GM12878 (cell line): ENCODE results near the gene TOR1AIP1.

Source experiments
- NRF1 ChIP-seq: conservative IDR thresholded peaks from 2 replicates; pipeline ENCODE4 v1.6.1; 2011; ENCODE audit warnings: mild to moderate bottlenecking, low read depth, low read length, improper control_type of control experiment
- RCOR1 ChIP-seq: conservative IDR thresholded peaks from 2 replicates; pipeline ENCODE4 v1.6.1; 2012; ENCODE audit warnings: low read depth, low read length, improper control_type of control experiment

DNA sequence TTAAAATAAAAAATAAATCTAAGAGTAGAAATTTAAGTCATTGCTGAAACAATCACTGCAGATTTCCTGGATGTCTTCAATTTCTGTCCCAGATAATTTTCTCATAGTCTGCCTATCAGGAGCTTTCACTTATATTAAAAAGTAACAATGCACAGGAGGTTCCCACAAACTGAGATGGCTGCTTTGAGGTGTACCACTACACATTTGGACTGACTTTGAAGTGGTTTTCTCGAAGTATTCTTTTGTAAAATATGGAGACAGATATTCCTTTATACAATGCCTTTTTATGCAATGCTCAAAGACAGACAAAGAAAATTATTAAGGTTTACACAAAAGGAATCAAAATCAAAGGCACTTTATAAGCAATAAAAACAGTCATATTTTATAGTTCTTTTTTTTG is 29.0 kb upstream of the TOR1AIP1 start:
- no peak for TF ChIP-seq NRF1
- no peak for TF ChIP-seq RCOR1
